Coronary artery (tissue), 2 donors: ENCODE data around the gene PRSS22.
A peak's percentile ranks its signal among the peaks of the same experiment; 100 is the strongest.
"Not testable (repeated sequence)": the region's sequence is repeated elsewhere in the genome, so short reads cannot be mapped to it uniquely, and the experiment has no call there.

Source experiments
- DNase-seq: peaks from one replicate; pipeline ENCODE4 v3.0.0-alpha.2; 2017; ENCODE audit warnings: low spot score
- H3K27ac ChIP-seq, 2 donors: fragments of 200-600 bp; sonication (generic); one replicate each; pipeline ENCODE4 v1.5.1; 2016 to 2019
- H3K4me3 ChIP-seq: fragments of 200-600 bp; sonication (generic); 2 replicates; pipeline ENCODE4 v1.5.1; 2016; ENCODE audit warnings: mild to moderate bottlenecking, moderate library complexity
- CTCF ChIP-seq: fragments of 200-600 bp; sonication (generic); IDR thresholded peaks from one replicate; pipeline ENCODE4 v1.5.1; 2019; ENCODE audit warnings: antibody characterized with exemption

PRSS22 gene

DNA sequence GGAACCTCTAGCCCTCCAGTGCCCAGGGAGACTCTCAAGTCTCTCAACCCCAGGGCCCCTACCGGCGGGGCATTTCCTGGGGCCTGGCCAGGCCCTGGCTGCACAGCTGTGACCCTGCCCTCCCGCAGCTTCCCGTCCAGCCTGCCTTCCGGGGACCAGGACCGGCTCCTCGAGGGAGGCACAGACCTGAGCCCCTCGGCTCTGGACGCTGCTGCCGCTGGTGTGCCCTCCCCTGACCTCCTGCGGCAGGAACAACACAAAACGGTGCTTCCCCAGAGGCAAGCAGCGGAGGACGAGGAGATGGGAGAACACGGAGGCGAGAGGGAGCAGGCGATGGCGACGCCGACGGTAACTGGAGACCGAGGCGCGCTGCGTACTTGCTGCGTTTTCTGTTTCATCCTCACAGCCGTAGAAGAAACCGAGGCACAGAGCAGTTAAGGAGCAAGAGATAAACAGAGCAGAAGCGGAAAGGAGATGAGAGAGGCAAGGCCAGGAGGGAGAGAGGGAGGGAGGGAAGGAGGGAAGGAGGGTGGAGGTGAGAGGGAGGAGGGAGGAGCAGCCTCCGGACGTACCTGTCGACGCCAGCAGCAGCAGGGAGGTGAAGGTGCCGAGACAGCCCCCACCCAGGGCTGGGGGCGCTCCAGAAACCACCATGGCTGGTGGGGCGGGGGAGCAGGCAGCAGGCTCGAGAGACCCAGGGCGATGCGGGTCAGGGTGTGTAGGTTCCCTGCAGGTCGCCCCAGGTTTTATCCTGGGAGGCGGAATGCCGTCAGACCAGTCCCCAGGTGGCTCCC, at the start of gene PRSS22:
PRSS22 (minus strand) TSS at position 720 of the 794 bp plus-strand sequence; CDS start at position 654, 66 bp downstream.
- H3K4me3 ChIP-seq: peak within 1 kb of the TSS; percentile 2
- no peak within 1 kb of the TSS for H3K27ac ChIP-seq
- no peak for DNase-seq
- no peak for TF ChIP-seq CTCF

DNA sequence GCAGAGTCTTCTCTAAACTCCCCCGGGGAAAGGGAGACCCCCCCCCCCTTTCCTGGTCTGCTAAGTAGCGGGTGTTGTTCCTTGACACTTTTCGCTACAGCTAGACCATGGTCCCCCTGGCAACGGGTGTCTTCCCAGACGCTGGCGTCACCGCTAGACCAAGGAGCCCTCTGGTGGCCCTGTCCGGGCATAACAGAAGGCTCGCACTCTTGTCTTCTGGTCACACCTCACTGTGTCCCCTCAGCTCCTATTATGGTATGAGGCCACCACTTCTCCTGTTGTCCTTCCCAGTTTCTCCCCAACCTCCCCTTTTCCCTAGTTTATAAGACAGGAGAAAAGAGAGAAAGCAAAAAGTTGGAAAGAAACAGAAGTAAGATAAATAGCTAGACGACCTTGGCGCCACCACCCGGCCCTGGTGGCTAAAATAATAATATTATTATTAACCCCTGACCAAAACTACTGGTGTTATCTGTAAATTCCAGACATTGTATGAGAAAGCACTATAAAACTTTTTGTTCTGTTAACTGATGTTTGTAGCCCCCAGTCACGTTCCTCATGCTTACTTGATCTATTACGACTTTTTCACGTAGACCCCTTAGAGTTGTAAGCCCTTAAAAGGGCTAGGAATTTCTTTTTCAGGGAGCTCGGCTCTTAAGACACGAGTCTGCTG, 49.2 kb upstream of the PRSS22 start:
- DNase-seq: peak; percentile 74
- H3K27ac ChIP-seq, H3K4me3 ChIP-seq: not testable (repeated sequence)
- TF ChIP-seq CTCF: peak; percentile 31

- DNase-seq: no peak
- no peak for TF ChIP-seq CTCF
- H3K4me3 ChIP-seq: peak overlapping the region; percentile 1
- peak overlapping the region in 1 of 2 donors; percentile 90 for H3K27ac ChIP-seq
Observed at GRCh38 chr16:2905988-2906387, 48.0 kb upstream of the PRSS22 start.

- H3K27ac ChIP-seq: peak overlapping the region; percentile 53 to 90
- peak overlapping the region; percentile 74 for H3K4me3 ChIP-seq
- TF ChIP-seq CTCF: no peak
- DNase-seq: peak; percentile 100
Observed at GRCh38 chr16:2905241-2905987, 47.4 kb upstream of the PRSS22 start.

DNA sequence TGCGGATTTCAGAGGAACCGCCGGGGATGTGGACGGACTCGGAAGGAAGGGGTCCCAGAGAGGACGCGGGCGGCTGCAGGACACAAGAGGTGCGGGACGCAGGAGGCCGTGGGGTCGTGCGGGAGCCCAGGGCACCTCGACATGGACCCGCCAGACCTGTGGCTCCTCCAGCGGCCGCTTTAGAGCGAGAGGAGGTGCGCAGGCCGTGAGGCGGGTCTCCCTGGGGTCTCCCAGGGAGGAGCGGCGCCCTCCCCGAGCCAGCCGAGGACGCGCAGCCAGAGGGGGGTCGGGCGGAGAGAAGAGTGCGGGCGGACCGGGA, 46.9 kb upstream of the PRSS22 start:
- no peak for TF ChIP-seq CTCF
- peak; percentile 82 for DNase-seq
- Histone ChIP-seq H3K4me3 (peak overlapping the region; percentile 74), H3K27ac (peak overlapping the region; percentile 53 to 90)

DNA sequence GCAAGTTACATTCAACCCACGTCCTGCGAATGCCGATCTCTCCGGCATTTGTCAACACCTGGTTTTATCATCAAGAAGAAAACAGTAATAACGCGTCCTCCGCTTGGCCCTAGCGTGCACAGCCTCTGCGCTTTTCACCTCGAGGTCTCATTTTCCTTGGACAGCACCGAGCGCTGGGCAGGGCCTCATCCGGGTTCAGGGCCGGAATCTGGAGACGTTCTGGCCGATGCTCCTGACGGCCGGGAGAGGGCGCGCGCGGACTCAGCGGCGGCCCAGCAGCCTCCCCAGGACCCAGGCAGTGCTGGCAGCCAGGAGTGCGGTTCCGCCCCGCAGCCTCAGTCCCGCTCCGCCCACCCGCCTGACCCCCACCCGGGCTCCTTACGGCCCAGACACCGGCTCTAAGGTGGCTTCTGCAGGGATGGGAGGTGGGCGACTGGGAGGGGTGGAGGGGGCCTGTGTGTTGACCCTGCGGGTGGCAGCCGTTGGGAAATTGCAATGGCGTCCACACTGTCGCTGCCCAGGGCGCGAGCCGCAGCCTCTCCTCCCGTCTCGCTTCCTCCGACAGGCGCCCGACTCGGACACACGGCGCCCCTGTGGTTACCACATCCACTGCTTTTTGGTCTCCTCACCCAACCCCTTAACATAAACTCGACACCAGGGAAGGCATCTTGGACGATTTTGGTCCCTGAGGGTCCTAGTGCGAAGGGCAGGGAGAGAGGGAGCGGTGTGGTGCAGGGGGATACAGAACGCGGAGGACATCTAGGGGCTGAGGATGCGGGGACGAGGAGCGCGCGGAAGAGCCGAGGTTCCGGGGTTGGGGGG, 46.3 kb upstream of the PRSS22 start:
- peak overlapping the region; percentile 74 for H3K4me3 ChIP-seq
- TF ChIP-seq CTCF: peak; percentile 95
- peak overlapping the region; percentile 53 to 90 for H3K27ac ChIP-seq
- DNase-seq: peak; percentile 91
